Mucosa of rectum (tissue), 2 donors: ENCODE data around the gene ZNF189.

Experiments
- H3K27ac ChIP-seq, 2 donors: one replicate each; pipeline ENCODE4 v1.7.0; 2013; ENCODE audit warnings: inconsistent platforms in 2 of 2, low read depth in 2 of 2, low read length in 2 of 2
- H3K27me3 ChIP-seq, 2 donors: one replicate each; pipeline ENCODE4 v1.7.0; 2013; ENCODE audit warnings: low read length in 2 of 2; ENCODE audit not compliant: control insufficient read depth in 2 of 2, insufficient read depth in 2 of 2
- H3K36me3 ChIP-seq, 2 donors: one replicate each; pipeline ENCODE4 v1.7.0; 2013; ENCODE audit warnings: low read length in 2 of 2; ENCODE audit not compliant: control insufficient read depth in 2 of 2, insufficient read depth in 2 of 2
- H3K4me1 ChIP-seq, 2 donors: one replicate each; pipeline ENCODE4 v1.7.0; 2013; ENCODE audit warnings: low read length in 2 of 2, mild to moderate bottlenecking in 1 of 2; ENCODE audit not compliant: control insufficient read depth in 2 of 2, insufficient read depth in 2 of 2
- H3K4me3 ChIP-seq, 2 donors: one replicate each; pipeline ENCODE4 v1.7.0; 2013; ENCODE audit warnings: low read length in 2 of 2
- H3K9ac ChIP-seq, 2 donors: one replicate each; pipeline ENCODE4 v1.7.0; 2013; ENCODE audit warnings: low read length in 2 of 2, low read depth in 1 of 2, mild to moderate bottlenecking in 1 of 2
- H3K9me3 ChIP-seq, 2 donors: one replicate each; pipeline ENCODE4 v1.7.0; 2013; ENCODE audit warnings: low read length in 2 of 2; ENCODE audit not compliant: control insufficient read depth in 2 of 2
- donor health status: healthy.
- donor health status: Normal muscosa, but diverticular disease.

The ZNF189 gene

DNA sequence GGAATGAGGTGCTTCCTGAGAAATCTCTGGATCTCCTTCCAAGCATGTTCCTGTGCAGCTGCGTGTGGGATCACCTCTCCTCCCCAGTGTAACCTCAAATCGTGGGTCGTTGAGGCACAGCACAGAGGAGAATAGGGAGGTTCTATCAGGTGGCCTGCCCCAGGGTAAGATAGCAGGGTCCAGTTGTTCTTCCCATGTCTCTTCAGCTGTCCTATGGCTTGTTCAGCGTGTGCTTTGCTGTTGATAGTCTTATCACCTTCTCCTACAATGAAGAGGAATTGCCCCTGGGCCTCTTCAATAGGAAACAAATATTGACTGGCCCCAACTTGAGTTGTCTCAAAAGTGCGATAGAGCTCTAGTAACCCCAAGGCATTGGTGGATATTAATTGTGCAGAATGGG, 36.2 kb upstream of the ZNF189 start:
- Histone ChIP-seq H3K4me1 (no peaks in the 10 kb centered on the region), H3K9me3 (no peaks in the 10 kb centered on the region), H3K4me3 (no peak overlapping the region), H3K27me3 (no peaks in the 10 kb centered on the region), H3K27ac (no peak overlapping the region), H3K36me3 (no peaks in the 10 kb centered on the region), H3K9ac (no peak overlapping the region)

DNA sequence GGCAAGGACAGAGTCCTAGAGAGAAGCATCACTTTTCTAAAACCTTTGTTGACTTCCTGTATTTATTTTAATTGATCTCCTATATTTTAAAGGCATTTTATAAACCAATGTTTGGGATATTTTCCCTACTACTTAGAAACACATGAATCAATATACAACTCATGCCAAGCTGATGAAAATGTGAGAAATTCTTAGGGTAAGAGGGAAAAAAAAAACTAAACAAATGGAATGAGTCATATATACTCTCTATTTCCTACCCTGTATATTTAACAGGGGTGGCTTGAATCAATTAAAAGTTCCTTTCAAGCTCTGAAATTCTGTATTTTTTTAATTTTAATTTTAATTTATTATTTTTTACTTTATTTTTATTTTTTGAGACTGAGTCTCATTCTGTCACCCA, 33.5 kb upstream of the ZNF189 start:
- no peaks in the 10 kb centered on the region for H3K9me3 ChIP-seq
- no peaks in the 10 kb centered on the region for H3K4me1 ChIP-seq
- no peaks in the 10 kb centered on the region for H3K36me3 ChIP-seq
- no peak overlapping the region for H3K27ac ChIP-seq
- no peak overlapping the region for H3K9ac ChIP-seq
- no peak overlapping the region for H3K4me3 ChIP-seq
- H3K27me3 ChIP-seq, result no peaks in the 10 kb centered on the region

- H3K4me3 ChIP-seq, result no peak overlapping the region
- H3K4me1 ChIP-seq, result no peaks in the 10 kb centered on the region
- no peaks in the 10 kb centered on the region for H3K9me3 ChIP-seq
- no peaks in the 10 kb centered on the region for H3K36me3 ChIP-seq
- H3K27me3 ChIP-seq, result no peaks in the 10 kb centered on the region
- no peak overlapping the region for H3K9ac ChIP-seq
- H3K27ac ChIP-seq, result no peak overlapping the region
Measured at GRCh38 chr9:101366038-101366756, 32.5 kb upstream of the ZNF189 start.

- no peaks in the 10 kb centered on the region for H3K36me3 ChIP-seq
- H3K27me3 ChIP-seq, result no peaks in the 10 kb centered on the region
- no peak overlapping the region for H3K9ac ChIP-seq
- H3K4me3 ChIP-seq, result no peak overlapping the region
- H3K27ac ChIP-seq, result no peak overlapping the region
- H3K9me3 ChIP-seq, result no peaks in the 10 kb centered on the region
- H3K4me1 ChIP-seq, result no peaks in the 10 kb centered on the region
Measured at GRCh38 chr9:101367323-101367722, 31.3 kb upstream of the ZNF189 start.

DNA sequence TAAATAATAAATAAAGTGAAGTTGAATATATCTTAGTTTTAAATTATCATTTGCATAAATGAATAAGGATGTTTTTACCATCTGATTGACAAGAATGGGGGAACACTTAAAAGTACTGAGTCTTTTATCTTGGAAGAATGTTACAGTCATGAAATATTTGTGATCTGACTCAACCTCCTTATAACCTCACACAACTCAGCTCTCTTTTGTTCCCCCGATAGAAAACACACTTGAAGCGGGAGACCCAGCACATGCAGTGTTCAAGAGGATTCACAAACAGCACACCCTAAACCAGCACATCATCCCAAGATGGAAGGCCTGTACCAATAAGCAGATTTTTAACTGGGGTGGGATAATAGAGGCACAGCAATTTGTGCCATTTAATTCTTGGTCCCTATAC, 29.4 kb upstream of the ZNF189 start:
- H3K4me3 ChIP-seq, result no peak overlapping the region
- no peaks in the 10 kb centered on the region for H3K36me3 ChIP-seq
- H3K9ac ChIP-seq, result no peak overlapping the region
- H3K27me3 ChIP-seq, result no peaks in the 10 kb centered on the region
- no peak overlapping the region for H3K27ac ChIP-seq
- no peaks in the 10 kb centered on the region for H3K4me1 ChIP-seq
- H3K9me3 ChIP-seq, result no peaks in the 10 kb centered on the region

GRCh38 chr9:101369884-101370531, 28.6 kb upstream of the ZNF189 start:
- Histone ChIP-seq H3K27ac (no peak overlapping the region), H3K4me1 (no peaks in the 10 kb centered on the region)

GRCh38 chr9:101371813-101372212, 26.8 kb upstream of the ZNF189 start:
- H3K27ac ChIP-seq, result no peak overlapping the region
- no peaks in the 10 kb centered on the region for H3K9me3 ChIP-seq
- H3K9ac ChIP-seq, result no peak overlapping the region
- H3K36me3 ChIP-seq, result no peaks in the 10 kb centered on the region
- no peak overlapping the region for H3K4me3 ChIP-seq
- H3K4me1 ChIP-seq, result no peaks in the 10 kb centered on the region
- no peaks in the 10 kb centered on the region for H3K27me3 ChIP-seq

More at GRCh38 chr9:101369884-101370531, 28.6 kb upstream of the ZNF189 start:
- Histone ChIP-seq H3K9ac (no peak overlapping the region), H3K4me3 (no peak overlapping the region), H3K27me3 (no peaks in the 10 kb centered on the region), H3K9me3 (no peaks in the 10 kb centered on the region), H3K36me3 (no peaks in the 10 kb centered on the region)

DNA sequence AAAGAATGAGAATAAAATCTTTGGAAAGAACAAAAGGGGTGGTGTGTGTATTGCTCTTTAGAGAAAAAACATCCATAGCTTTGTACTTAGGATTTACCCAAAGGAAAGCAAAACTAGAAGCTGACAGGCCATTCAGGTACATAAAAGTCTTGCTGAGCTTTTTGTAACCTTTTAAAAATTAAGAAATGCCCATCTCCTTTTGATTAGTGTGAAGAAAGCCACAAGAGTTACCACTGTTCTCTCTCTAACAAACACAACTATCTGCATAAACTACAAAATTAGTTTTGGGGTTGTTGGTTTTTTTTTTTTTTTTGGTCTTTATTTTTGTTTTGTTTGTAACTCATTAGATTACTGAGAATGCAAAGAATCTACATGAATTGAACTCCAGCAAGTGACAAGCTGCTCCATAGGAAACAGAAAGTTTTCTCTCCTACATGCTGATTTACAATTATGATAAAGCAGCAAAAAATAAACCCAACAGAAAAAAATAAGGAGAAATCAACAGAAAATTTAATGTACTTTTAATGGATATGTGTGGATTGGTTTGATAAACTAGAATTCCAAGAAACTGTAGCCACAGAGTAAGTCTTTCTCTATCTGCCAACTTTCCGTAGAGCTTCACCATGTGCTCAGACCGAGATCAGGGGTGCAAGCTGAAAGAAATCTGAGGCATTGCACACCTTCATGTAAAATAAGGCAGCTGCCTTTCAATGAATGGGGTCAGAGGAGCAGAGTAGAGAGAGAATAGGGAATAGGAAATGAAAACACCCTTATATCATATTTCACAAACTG, 26.1 kb upstream of the ZNF189 start:
- H3K27me3 ChIP-seq, result no peaks in the 10 kb centered on the region

GRCh38 chr9:101375546-101375945, 23.1 kb upstream of the ZNF189 start:
- Histone ChIP-seq H3K4me3 (no peak overlapping the region), H3K9me3 (no peaks in the 10 kb centered on the region), H3K36me3 (no peaks in the 10 kb centered on the region), H3K27ac (no peak overlapping the region), H3K9ac (no peak overlapping the region), H3K4me1 (no peaks in the 10 kb centered on the region), H3K27me3 (no peaks in the 10 kb centered on the region)

More for the DNA sequence above, 26.1 kb upstream of the ZNF189 start:
- no peaks in the 10 kb centered on the region for H3K9me3 ChIP-seq
- H3K4me3 ChIP-seq, result no peak overlapping the region
- no peak overlapping the region for H3K27ac ChIP-seq
- H3K9ac ChIP-seq, result no peak overlapping the region
- H3K4me1 ChIP-seq, result no peaks in the 10 kb centered on the region
- no peaks in the 10 kb centered on the region for H3K36me3 ChIP-seq
